Caco-2 (cell line): ENCODE measurements around the gene VAPB. TPM values are rescaled to one million over a fixed set of nuclear protein-coding genes. Genes with fewer than 3 reads are reported as not detected.

Experiments
- BruUV-seq: library from RNA; stranded (reverse); fragments of 400-500 nt; replicated peaks from 2 replicates; lab custom pipeline; 2021; lab: Mats Ljungman, UMichigan
- CTCF ChIA-PET: fragments of 300-600 bp; sonication (Branson Sonifier 250); formaldehyde crosslinking; loops from one replicate; lab custom pipeline; 2022; ENCODE audit warnings: antibody characterized with exemption; lab: Charles Lee
- POLR2A ChIA-PET: fragments of 300-600 bp; sonication (Branson Sonifier 250); formaldehyde crosslinking; loops from one replicate; lab custom pipeline; 2022; ENCODE audit warnings: antibody characterized with exemption; lab: Charles Lee
- DNase-seq, 2 experiments: peaks; one replicate each; pipeline versions ENCODE4 v3.0.0 to v3.0.0-alpha.2; 2020 to 2022
- H3K27me3 ChIP-seq: replicated peaks from 2 replicates; pipeline ENCODE4 v1.6.0; 2011; ENCODE audit warnings: low read length; ENCODE audit not compliant: control insufficient read depth, insufficient read depth
- H3K36me3 ChIP-seq: 2 replicates; pipeline ENCODE4 v1.5.1; 2011; ENCODE audit warnings: low read length; ENCODE audit not compliant: control insufficient read depth, insufficient read depth
- H3K4me1 ChIP-seq: fragments of 250-450 bp; sonication (Bioruptor Pico); 2 replicates; pipeline ENCODE4 v1.5.1; 2020; ENCODE audit warnings: mild to moderate bottlenecking
- H3K4me3 ChIP-seq: 2 replicates; pipeline ENCODE4 v1.5.1; 2011; ENCODE audit warnings: low read depth, mild to moderate bottlenecking, control low read depth, low read length
- H3K9me3 ChIP-seq: fragments of 250-450 bp; sonication (Bioruptor Pico); 2 replicates; pipeline ENCODE4 v1.5.1; 2020; ENCODE audit warnings: mild to moderate bottlenecking, moderate library complexity
- H3K27ac Mint-ChIP-seq: one replicate; pipeline ENCODE4 v1.8.0; 2022; ENCODE audit warnings: mixed read lengths; ENCODE audit not compliant: unreplicated experiment
- H3K27me3 Mint-ChIP-seq: one replicate; pipeline ENCODE4 v1.8.0; 2022; ENCODE audit warnings: mixed read lengths; ENCODE audit not compliant: insufficient read depth, unreplicated experiment
- H3K36me3 Mint-ChIP-seq: one replicate; pipeline ENCODE4 v1.8.0; 2022; ENCODE audit warnings: mild to moderate bottlenecking, mixed read lengths; ENCODE audit not compliant: insufficient read depth, unreplicated experiment
- H3K4me1 Mint-ChIP-seq: one replicate; pipeline ENCODE4 v1.8.0; 2022; ENCODE audit warnings: low read depth, mixed read lengths; ENCODE audit not compliant: unreplicated experiment
- H3K4me3 Mint-ChIP-seq: one replicate; pipeline ENCODE4 v1.8.0; 2022; ENCODE audit warnings: mild to moderate bottlenecking, moderate library complexity, mixed read lengths; ENCODE audit not compliant: unreplicated experiment
- H3K9me3 Mint-ChIP-seq: one replicate; pipeline ENCODE4 v1.8.0; 2022; ENCODE audit warnings: mixed read lengths; ENCODE audit not compliant: unreplicated experiment
- intact Hi-C: fragments of 100-400 bp; cut with micrococcal nuclease; formaldehyde crosslinking; loops from one replicate; pipeline ENCODE4 v1.10.0; 2022; ENCODE audit not compliant: unreplicated experiment
- total RNA-seq: library from RNA; stranded (reverse); gene quantifications from 2 replicates; pipeline ENCODE4 v1.2.3, GENCODE V29; 2022
- TF ChIP-seq, protein P1 (sequence below), 2 experiments: fragments of 200-600 bp in 1 of 2; IDR thresholded peaks; 1 replicate in 1 of 2; 2 replicates in 1 of 2; pipeline versions ENCODE4 v1.5.1 to v1.8.0; 2011 to 2022; ENCODE audit warnings: antibody characterized with exemption in 1 of 2, control low read depth in 1 of 2, inconsistent platforms in 1 of 2, low read depth in 1 of 2, low read length in 1 of 2, mild to moderate bottlenecking in 1 of 2, moderate library complexity in 1 of 2; ENCODE audit not compliant: insufficient read depth in 1 of 2, severe bottlenecking in 1 of 2, unreplicated experiment in 1 of 2

Gene VAPB
- total RNA-seq, 1 experiment from 2014 or later: 186 TPM

DNA sequence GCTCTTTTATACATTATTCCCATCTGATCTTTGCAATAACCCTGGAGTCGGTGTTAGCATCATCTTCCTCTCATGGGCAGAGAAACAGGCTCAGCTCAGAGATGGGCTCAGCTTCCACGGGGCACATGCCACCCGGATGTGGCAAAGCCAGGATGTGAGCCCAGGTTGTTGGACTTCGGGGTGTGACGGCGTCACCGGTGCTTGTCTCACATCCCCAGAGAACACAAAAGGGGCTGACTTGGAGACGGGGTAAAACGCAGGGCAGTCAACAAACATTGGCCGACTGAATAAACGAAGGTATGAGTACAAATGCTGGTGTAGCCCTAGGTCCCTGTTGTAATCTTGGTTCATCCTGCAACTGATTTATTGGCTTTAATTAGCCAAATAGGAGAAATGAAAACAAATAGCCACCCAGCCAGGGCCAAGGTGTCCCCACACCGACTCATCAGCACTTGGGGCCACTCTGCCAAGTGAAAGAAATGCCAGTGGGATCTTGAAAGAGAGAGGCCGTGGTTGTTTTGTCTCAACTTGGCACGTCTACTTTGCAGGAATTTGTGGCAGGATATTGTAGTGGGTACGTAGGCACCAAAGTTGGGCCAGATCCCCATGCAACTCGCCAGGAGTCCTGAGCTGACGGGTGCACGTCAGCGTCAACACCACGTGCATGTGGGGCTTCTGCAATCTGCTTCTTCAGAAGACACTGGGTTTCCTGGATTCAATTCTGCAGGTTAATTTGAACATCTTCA is 83.4 kb downstream of the VAPB start:
- H3K4me1 Mint-ChIP-seq: no peaks in the 10 kb centered on the region

DNA sequence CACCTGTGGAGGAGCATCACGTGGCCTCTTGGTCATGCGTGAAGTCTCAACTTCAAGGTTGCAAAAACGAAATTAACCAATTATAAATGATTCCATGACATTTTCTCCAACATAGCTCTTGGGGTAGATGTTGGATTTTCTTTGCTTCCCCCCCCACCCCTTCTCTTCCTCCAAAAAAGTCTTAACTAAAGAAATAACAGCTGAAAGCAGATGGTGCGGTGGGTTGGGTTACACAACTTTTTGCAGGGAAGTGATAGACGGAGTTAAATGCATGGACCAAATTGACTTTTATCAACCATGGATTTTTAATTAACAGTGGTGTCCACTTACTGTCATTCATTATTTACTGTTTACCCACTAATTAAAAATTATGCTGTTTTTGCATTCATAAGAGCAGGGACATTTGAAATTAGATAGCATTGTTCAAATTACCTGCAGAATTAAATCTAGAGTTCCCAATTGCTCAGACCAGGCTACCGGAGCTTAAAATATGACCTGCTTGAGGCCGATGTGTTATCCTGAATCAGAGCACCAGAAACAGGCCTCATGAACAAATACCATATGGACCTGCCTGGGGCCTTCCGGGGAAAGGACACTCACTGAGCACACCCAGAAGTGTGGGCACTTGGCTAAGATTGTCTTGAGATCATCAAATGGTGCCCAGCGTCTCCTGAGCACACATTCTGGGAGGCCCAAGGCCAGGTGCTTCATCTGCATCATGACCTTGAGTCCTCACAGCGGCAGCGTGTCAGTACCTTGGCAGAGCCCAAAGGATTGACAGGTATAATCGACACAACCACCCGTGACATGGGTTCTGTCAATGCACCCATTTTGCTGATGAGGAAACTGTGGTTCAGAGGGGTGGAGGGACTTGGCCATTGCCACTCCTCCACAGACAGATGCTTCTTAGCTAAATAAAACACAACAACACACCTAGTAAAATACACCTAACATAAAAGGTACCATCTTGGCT is 84.7 kb downstream of the VAPB start:
- Mint-ChIP-seq H3K4me1 (no peaks in the 10 kb centered on the region), H3K9me3 (peaks cover 24% of the 10 kb centered on the region), H3K27ac (no peak overlapping the region), H3K4me3 (no peak overlapping the region), H3K36me3 (no peaks in the 10 kb centered on the region), H3K27me3 (no peaks in the 10 kb centered on the region)
- Histone ChIP-seq H3K36me3 (no peaks in the 10 kb centered on the region), H3K27me3 (no peaks in the 10 kb centered on the region), H3K9me3 (peaks cover 11% of the 10 kb centered on the region; the same call in 1 of the 2 replicates), H3K4me1 (no peaks in the 10 kb centered on the region), H3K4me3 (no peak overlapping the region)
- TF ChIP-seq, protein P1, sequence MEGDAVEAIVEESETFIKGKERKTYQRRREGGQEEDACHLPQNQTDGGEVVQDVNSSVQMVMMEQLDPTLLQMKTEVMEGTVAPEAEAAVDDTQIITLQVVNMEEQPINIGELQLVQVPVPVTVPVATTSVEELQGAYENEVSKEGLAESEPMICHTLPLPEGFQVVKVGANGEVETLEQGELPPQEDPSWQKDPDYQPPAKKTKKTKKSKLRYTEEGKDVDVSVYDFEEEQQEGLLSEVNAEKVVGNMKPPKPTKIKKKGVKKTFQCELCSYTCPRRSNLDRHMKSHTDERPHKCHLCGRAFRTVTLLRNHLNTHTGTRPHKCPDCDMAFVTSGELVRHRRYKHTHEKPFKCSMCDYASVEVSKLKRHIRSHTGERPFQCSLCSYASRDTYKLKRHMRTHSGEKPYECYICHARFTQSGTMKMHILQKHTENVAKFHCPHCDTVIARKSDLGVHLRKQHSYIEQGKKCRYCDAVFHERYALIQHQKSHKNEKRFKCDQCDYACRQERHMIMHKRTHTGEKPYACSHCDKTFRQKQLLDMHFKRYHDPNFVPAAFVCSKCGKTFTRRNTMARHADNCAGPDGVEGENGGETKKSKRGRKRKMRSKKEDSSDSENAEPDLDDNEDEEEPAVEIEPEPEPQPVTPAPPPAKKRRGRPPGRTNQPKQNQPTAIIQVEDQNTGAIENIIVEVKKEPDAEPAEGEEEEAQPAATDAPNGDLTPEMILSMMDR (IDR thresholded peaks at IDR 0.05; ENCODE audit: insufficient read depth in 1 of 2, low read depth in 1 of 2, low read length in 1 of 2, severe bottlenecking in 1 of 2, unreplicated experiment in 1 of 2): no peak
- CTCF ChIA-PET: interaction anchor here (1.5 kb wide), 1 partner anchor 177 kb away, joined by 4 read pairs; the partner anchor contains the start of gene STX16
- DNase-seq: peak in 1 of 2 experiments; percentile 28
- BruUV-seq: no TSS peak
- POLR2A ChIA-PET: no interaction called here
- intact Hi-C loops: loop anchor here (10.0 kb wide), 1 partner anchor 361 kb away; no protein-coding TSS in a partner anchor

More for the DNA sequence above, 83.4 kb downstream of the VAPB start:
- Mint-ChIP-seq H3K27ac (no peak overlapping the region), H3K27me3 (no peaks in the 10 kb centered on the region), H3K36me3 (no peaks in the 10 kb centered on the region), H3K4me3 (no peak overlapping the region), H3K9me3 (peaks cover 11% of the 10 kb centered on the region)
- Histone ChIP-seq H3K4me3 (no peak overlapping the region), H3K9me3 (peaks cover under 1% of the 10 kb centered on the region; the same call in 1 of the 2 replicates), H3K36me3 (no peaks in the 10 kb centered on the region), H3K27me3 (no peaks in the 10 kb centered on the region), H3K4me1 (no peaks in the 10 kb centered on the region)
- TF ChIP-seq, protein P1 (IDR thresholded peaks at IDR 0.05; ENCODE audit: insufficient read depth in 1 of 2, low read depth in 1 of 2, low read length in 1 of 2, severe bottlenecking in 1 of 2, unreplicated experiment in 1 of 2): no peak
- DNase-seq: peak in 1 of 2 experiments; percentile 31
- CTCF ChIA-PET: interaction anchor here (1.5 kb wide), 1 partner anchor 179 kb away, joined by 4 read pairs; the partner anchor contains the start of gene STX16
- POLR2A ChIA-PET: no interaction called here
- BruUV-seq: no TSS peak
- intact Hi-C loops: loop anchor here (10.0 kb wide), 1 partner anchor 362 kb away; no protein-coding TSS in a partner anchor

DNA sequence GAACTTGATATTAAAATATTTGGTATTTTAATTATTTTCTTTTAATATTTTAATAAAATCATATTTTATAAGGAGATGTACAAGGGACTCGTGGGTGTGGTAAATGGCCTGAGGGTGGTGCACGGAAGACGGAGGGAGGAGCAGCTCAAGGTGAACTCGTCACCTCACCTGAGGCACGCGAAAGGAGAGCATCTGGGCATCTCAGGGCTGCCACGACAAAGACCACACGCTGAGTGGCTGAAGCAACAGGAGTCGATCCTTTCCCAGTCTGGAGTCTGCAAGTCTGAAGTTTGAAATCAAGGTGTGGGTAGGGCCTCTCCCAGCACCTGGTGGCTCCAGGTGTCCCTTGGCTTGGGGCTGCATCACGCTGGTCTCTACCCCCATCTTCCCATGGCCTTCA is 86.4 kb downstream of the VAPB start:
- H3K4me3 Mint-ChIP-seq: no peak overlapping the region
- H3K27me3 Mint-ChIP-seq: no peaks in the 10 kb centered on the region
- no peak overlapping the region for H3K27ac Mint-ChIP-seq

More for the DNA sequence above, 86.4 kb downstream of the VAPB start:
- Histone ChIP-seq H3K9me3 (peaks cover 11% of the 10 kb centered on the region; the same call in 1 of the 2 replicates), H3K4me3 (no peak overlapping the region), H3K36me3 (no peaks in the 10 kb centered on the region), H3K27me3 (no peaks in the 10 kb centered on the region), H3K4me1 (no peaks in the 10 kb centered on the region)
- ChIA-PET CTCF (no interaction called here), POLR2A (no interaction called here)
- no TSS peak for BruUV-seq
- H3K4me1 Mint-ChIP-seq: no peaks in the 10 kb centered on the region
- no peaks in the 10 kb centered on the region for H3K36me3 Mint-ChIP-seq
- H3K9me3 Mint-ChIP-seq: peaks cover 28% of the 10 kb centered on the region
- DNase-seq: peak in 1 of 2 experiments; percentile 37
- TF ChIP-seq, protein P1 (IDR thresholded peaks at IDR 0.05; ENCODE audit: insufficient read depth in 1 of 2, low read depth in 1 of 2, low read length in 1 of 2, severe bottlenecking in 1 of 2, unreplicated experiment in 1 of 2): no peak
- intact Hi-C loops: loop anchor here (10.0 kb wide), 1 partner anchor 359 kb away; no protein-coding TSS in a partner anchor
